Hypothalamus (tissue), 51 donors: ENCODE results near the gene HCFC1R1.
"Not testable (repeated sequence)": the region's sequence is repeated elsewhere in the genome, so short reads cannot be mapped to it uniquely, and the experiment has no call there.

ENCODE experiments used
- DNase-seq, 51 donors: peaks; one replicate each; lab custom pipeline; 2025; lab: John Stamatoyannopoulos, UW

HCFC1R1 gene

DNA sequence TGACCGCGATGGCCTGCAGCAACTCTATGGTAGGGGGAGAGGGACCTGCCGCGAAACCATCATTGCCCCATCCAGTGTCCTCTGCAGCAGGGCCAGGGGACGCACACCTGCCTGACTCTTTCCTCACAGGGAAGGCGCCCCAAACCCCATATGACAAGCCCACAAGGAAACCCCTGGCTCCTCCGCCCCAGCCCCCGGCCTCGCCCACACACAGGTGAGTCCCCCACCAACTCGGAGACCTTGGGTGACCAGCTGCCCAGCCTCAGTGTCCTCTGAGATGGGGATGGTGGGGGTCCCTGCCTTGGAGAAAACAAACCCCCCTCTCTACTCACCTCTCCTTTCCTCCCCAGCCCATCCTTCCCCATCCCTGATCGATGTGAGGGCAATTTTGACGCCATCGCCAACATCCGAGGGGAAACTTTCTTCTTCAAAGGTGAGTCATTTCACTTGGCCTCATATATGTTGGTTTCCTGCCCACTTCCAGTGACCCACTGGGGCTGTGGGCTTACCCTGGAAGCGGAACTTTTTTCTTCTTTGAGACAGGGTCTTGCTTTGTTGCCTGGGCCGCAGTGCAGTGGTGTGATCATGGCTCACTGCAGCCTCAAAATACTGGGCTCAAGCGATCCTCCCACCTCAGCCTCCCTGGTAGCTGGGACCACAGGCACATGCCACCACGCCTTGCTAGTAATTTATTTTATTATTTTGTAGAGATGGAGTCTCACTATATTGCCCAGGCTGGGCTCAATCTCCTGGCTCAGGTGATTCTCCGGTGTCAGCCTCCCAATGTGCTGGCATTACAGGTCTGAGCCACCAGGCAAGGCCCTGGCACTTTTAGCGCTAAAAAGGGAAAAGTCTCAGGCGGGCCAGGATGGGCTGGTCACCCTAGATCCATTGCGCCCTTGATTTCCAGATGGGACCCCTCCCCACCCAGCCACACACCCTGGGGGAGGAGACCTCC, 33.7 kb upstream of the HCFC1R1 start:
- DNase-seq: no peak

DNA sequence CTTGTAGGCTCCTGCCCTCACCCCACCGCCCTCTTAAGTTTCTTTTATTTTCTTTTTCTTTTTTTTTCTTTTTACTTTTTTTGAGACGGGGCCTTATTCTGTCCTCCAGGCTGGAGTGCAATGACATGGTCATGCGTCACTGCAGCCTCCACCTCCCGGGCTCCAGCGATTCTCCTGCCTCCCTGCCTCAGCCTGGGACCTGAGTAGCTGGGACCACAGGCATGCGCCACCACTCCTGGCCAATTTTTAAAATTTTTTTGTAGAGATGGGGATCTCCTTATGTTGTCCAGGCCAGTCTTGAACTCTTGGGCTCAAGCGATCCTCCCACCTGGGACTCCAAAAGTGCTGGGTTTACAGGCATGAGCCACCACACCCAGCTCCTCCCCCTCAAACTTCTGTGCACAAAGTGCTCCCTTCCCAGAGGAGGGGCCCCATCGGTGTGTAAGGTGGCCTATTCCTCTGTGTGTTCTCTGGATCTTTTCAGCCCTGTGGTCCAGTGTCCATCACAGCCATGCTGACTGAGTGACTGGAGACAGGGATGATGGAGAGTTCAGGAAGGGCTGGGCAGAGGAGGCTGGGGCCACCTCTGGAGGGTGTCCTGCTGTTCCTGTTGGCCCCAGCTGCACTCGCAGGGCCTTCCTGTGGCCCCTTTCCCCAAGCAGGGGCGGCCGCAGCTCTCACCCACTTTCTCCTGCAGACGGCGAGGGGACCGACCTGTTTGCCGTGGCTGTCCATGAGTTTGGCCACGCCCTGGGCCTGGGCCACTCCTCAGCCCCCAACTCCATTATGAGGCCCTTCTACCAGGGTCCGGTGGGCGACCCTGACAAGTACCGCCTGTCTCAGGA, 32.8 kb upstream of the HCFC1R1 start:
- no peak for DNase-seq

DNA sequence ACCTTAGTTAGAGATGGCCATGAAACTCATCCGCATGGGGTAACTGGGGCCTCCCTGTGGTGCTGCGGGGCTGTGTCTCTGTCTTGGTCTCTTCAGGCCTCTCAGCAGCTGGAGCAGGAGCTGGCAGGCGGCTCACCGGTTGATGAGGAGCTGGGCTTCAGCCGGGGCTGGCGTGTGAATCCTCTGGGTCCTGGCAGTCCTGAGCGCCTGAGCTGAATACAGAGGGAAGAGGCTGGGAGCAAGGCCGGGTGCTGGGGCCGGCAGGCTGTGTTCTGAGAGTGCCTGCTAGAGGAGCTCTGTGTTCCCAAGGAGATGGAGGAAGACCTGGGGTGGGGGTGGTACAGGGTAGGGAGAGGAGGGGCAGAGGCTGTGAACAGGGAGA, 32.0 kb upstream of the HCFC1R1 start:
- DNase-seq: peak in 3 of 51 donors; percentile 1 to 20 (median 5)

GRCh38 chr16:3054965-3055733, 31.4 kb upstream of the HCFC1R1 start:
- DNase-seq: no peak

- not testable (repeated sequence) for DNase-seq
Measured at GRCh38 chr16:3053330-3053710, 29.6 kb upstream of the HCFC1R1 start.

- DNase-seq: not testable (repeated sequence)
Measured at GRCh38 chr16:3052571-3053329, 29.0 kb upstream of the HCFC1R1 start.

GRCh38 chr16:3051494-3051893, 27.8 kb upstream of the HCFC1R1 start:
- DNase-seq: no peak

- no peak for DNase-seq
Measured at GRCh38 chr16:3051009-3051408, 27.3 kb upstream of the HCFC1R1 start.

DNA sequence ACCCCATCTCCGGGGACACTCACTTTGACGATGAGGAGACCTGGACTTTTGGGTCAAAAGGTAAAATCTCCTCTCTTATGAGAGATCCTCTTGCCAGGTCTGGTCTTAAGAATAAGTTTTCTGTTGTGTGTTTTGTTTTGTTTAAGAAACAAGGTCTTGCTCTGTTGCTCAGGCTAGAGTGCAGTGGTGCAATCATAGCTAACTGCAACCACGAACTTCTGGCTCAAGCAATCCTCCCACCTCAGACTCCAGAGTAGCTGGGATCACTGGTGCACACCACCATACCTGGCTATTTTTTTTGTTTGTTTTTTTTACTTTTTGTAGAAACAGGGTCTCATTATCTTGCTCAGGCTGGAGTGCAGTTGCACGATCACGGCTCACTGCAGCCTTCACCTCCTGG, 26.7 kb upstream of the HCFC1R1 start:
- no peak for DNase-seq

DNA sequence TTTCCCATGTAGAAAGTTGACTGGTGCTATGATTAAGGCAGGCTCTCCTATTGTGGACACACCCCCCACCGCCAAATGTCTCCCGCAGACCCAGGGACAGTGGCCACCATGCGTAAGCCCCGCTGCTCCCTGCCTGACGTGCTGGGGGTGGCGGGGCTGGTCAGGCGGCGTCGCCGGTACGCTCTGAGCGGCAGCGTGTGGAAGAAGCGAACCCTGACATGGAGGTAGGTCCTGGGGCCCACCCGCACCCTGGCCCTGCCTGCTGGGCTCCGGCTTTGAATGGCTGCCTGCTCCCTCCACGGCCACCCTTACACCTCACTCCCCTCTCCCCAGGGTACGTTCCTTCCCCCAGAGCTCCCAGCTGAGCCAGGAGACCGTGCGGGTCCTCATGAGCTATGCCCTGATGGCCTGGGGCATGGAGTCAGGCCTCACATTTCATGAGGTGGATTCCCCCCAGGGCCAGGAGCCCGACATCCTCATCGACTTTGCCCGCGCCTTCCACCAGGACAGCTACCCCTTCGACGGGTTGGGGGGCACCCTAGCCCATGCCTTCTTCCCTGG, 26.3 kb upstream of the HCFC1R1 start:
- DNase-seq: no peak

DNA sequence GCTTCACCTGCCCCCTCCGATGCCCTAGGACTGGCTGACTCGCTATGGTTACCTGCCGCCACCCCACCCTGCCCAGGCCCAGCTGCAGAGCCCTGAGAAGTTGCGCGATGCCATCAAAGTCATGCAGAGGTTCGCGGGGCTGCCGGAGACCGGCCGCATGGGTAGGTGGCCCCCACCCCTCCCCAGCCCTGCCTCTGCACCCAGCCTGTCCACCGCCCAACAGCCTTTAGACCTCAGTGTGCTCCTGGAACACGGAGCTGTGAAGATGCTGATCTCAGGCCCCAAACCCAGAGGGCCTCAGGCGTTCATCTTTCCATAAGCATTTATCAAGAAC, 23.6 kb upstream of the HCFC1R1 start:
- DNase-seq: no peak

DNA sequence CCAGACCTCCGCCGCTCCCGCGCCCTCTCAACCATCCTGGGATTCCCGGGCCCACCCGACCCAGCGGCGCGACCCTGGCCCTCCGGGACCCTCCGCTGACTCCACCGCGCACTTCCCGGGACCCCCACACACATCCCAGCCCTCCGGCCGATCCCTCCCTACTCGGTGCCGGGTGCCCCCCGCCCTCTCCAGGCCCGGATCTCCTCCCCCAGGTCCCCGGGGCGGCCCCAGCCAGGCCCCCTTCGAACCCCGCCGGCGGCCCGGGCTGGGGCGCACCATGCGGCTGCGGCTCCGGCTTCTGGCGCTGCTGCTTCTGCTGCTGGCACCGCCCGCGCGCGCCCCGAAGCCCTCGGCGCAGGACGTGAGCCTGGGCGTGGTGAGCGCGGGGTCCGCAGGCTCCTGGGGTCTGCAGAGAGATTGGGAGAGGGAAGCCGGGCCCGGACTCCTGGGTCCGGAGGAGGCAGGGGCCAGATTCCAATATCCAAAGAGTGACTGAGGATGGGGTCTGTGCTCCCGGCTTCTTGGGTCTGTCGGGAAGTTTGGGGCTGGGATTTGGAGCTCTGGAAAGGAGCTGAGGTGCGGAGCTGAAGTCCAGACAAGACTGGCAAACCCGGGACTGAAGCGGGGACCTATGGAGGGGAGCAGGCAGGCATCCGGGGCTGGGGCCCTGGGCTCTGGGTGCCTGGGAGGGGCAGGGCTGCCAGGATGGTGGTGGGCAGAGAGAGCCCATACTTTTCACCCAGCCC, 23.1 kb upstream of the HCFC1R1 start:
- no peak for DNase-seq

GRCh38 chr16:3045758-3046640, 22.3 kb upstream of the HCFC1R1 start, which contains the start of gene MMP25:
MMP25 (plus strand) TSS chr16:3046561; CDS start chr16:3046918, 357 bp downstream.
- DNase-seq: peak in 1 of 51 donors; percentile 6

GRCh38 chr16:3044708-3045107, 21.0 kb upstream of the HCFC1R1 start:
- no peak for DNase-seq

GRCh38 chr16:3042376-3042775, 18.6 kb upstream of the HCFC1R1 start:
- DNase-seq: no peak

GRCh38 chr16:3038896-3039295, 15.2 kb upstream of the HCFC1R1 start:
- no peak for DNase-seq

GRCh38 chr16:3038256-3038655, 14.5 kb upstream of the HCFC1R1 start:
- no peak for DNase-seq

DNA sequence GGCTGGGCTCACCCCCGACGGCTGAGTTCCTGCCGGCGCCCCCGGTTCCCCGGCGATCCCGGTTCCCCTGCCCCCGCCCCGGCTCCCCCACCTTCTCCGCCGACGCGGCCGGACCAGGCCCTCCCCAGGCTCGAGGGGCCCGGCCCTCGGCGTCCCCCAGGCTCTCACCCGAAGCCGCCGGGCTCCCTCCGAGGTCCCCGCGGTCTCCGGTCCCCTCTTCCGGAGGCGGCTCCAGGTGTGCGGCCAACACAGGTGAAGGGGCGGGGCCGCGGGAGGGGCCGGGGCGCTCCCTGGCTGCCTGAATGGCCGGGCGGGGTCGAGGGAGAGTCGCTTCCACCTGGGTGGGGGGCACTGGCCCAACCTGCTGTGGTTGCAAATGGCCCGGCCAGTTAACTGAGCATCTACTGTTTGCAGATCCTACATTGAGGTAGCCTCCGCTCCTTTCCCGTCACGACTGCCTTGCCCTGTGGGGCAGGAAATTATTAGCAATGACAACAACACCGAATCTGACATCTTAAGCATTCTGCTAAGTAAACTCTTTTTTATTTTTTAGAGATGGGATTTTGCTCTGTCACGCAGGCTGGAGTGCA, 13.1 kb upstream of the HCFC1R1 start, which contains the start of gene BICDL2:
BICDL2 (minus strand) TSS at position 219 of the 590 bp plus-strand sequence. CDS start 1,448 bp downstream, outside the sequence.
- DNase-seq: no peak
